ENCODE measurements around the gene HPCAL1.

HPCAL1 gene

GRCh38 chr2:10377052-10377746, 74.5 kb downstream of the HPCAL1 start:
- no peak overlapping the region for H3K4me3 ChIP-seq (ENCODE audit: low read depth, low read length)
- TF ChIP-seq, protein P1, sequence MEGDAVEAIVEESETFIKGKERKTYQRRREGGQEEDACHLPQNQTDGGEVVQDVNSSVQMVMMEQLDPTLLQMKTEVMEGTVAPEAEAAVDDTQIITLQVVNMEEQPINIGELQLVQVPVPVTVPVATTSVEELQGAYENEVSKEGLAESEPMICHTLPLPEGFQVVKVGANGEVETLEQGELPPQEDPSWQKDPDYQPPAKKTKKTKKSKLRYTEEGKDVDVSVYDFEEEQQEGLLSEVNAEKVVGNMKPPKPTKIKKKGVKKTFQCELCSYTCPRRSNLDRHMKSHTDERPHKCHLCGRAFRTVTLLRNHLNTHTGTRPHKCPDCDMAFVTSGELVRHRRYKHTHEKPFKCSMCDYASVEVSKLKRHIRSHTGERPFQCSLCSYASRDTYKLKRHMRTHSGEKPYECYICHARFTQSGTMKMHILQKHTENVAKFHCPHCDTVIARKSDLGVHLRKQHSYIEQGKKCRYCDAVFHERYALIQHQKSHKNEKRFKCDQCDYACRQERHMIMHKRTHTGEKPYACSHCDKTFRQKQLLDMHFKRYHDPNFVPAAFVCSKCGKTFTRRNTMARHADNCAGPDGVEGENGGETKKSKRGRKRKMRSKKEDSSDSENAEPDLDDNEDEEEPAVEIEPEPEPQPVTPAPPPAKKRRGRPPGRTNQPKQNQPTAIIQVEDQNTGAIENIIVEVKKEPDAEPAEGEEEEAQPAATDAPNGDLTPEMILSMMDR (IDR thresholded peaks at IDR 0.05; ENCODE audit: low read depth, low read length), result no peak

DNA sequence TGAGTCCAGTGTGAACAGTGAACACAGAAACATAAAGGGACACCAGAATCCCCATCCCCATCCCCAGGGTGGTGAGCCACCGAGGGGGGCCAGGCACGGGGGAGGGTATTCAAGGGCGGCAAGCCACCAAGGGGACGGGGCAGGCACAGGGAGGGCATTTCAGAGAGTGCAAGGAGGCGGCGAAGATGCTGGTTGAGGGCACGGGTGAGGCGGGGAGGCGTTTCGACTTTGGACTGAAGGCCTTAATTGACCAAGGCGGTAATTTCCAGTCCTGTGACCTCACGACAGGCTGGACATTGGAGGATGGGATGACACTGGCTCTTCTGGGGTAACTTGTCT, 75.0 kb downstream of the HPCAL1 start:
- H3K4me3 ChIP-seq (ENCODE audit: low read depth, low read length), result no peak overlapping the region
- TF ChIP-seq, protein P1 (IDR thresholded peaks at IDR 0.05; ENCODE audit: low read depth, low read length), result no peak

GRCh38 chr2:10378189-10378588, 75.5 kb downstream of the HPCAL1 start:
- TF ChIP-seq, protein P1 (IDR thresholded peaks at IDR 0.05; ENCODE audit: low read depth, low read length), result no peak
- H3K4me3 ChIP-seq (ENCODE audit: low read depth, low read length), result no peak overlapping the region

DNA sequence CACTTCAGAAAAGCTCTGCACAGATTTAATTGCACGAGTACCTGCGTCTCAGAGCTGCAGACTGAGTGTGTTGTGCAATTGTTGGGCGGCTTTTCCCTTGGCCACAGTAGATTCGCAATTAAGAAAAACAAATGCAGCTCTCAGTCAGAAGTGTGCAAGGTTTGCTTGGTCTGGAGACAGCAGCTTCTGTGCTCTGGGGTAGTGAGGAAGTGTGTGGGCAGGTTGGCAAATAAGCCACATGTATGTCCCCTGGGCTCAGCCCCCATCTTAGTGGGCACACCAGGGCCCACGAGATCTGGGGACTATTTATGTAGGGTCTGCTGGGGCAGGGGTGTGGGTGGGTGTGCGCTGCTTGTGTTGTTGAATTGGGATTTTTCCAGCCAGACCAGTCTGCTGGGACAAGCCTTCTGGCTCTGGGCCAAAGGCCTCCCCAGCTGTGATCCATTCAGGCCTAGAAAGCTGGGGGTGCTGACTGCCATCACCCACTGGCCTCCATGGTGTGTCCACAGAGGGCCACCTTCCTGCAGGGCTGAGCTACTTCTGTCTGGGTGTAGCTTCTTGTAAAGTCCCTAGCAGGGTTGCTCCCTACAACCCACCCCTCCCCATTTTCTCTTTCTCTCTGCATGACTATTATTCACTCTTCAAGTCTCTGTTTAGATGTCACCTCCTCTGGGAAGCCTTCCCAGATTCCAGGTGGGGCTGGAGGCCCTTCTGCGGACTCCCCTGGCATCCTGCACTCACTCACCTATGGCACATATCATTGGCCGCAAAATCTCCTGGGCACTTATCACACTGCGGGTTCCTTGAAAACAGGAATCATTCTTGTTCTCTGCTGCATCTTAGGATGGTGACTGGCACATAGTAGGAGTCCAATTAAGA, 77.6 kb downstream of the HPCAL1 start:
- H3K4me3 ChIP-seq (ENCODE audit: low read depth, low read length), result no peak overlapping the region
- TF ChIP-seq, protein P1 (IDR thresholded peaks at IDR 0.05; ENCODE audit: low read depth, low read length), result no peak

GRCh38 chr2:10381997-10382353, 79.3 kb downstream of the HPCAL1 start:
- no peak overlapping the region for H3K4me3 ChIP-seq (ENCODE audit: low read depth, low read length)
- TF ChIP-seq, protein P1 (IDR thresholded peaks at IDR 0.05; ENCODE audit: low read depth, low read length), result no peak

- TF ChIP-seq, protein P1 (IDR thresholded peaks at IDR 0.05; ENCODE audit: low read depth, low read length), result no peak
- H3K4me3 ChIP-seq (ENCODE audit: low read depth, low read length), result no peak overlapping the region
These were observed 79.8 kb downstream of the HPCAL1 start for GRCh38 chr2:10382354-10383061.

Measured in WI38 (cell line).